ENCODE measurements around the gene GTF2IRD1.
"Not testable (repeated sequence)": the region's sequence is repeated elsewhere in the genome, so short reads cannot be mapped to it uniquely, and the experiment has no call there.

Gene GTF2IRD1

DNA sequence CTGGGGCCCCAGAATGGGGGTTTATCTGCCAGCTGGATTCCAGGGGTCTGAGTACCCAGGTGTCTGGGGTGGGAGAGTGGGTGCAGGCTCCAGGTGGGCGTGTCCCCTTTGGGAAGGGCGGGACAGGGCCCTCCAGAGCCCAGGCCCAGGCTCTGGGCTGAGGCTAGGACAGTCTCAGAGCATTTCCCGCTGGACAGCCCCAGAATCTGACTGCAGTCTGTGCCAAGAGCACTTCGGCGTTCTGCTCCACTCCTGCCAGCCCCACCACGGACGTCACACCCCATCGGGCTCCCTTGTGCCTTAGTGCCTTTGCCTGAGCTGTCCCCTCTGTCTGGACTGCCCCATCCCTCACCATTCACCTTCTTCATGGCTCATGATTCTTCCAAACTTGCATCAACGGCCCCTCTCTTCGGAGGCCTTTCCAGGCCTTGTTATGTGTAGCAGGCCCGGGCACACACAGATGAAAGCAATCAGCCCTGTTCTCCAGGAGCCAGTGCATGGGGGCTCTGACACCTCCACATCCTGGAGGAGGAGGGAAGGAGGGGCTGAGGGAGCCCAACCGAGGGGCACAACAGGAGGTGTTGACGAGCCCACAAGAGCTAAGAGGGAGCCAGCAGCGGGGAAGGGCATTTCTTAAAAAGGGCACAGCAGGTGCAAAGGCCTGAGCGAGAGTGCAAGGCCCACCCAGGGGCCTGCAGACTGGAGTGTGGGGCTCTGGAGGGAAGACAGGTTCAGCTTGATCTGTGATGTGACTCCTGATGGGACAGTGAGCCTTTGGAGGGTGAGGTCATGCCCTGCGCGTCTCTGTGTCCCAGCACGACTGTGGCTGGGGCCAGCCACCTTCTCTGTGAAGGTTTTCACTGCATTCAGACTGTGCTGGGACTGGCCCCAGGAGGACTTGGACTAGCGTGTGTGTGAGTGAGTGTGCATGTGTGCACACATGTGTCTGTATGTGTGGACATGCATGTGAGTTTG lies 41.7 kb downstream of the GTF2IRD1 start:
- TF ChIP-seq, protein P1, sequence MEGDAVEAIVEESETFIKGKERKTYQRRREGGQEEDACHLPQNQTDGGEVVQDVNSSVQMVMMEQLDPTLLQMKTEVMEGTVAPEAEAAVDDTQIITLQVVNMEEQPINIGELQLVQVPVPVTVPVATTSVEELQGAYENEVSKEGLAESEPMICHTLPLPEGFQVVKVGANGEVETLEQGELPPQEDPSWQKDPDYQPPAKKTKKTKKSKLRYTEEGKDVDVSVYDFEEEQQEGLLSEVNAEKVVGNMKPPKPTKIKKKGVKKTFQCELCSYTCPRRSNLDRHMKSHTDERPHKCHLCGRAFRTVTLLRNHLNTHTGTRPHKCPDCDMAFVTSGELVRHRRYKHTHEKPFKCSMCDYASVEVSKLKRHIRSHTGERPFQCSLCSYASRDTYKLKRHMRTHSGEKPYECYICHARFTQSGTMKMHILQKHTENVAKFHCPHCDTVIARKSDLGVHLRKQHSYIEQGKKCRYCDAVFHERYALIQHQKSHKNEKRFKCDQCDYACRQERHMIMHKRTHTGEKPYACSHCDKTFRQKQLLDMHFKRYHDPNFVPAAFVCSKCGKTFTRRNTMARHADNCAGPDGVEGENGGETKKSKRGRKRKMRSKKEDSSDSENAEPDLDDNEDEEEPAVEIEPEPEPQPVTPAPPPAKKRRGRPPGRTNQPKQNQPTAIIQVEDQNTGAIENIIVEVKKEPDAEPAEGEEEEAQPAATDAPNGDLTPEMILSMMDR (conservative IDR thresholded peaks at IDR 0.05; ENCODE audit: low read length): no peak
- DNase-seq (ENCODE audit: low read depth): no peak
- no peak overlapping the region for H3K4me3 ChIP-seq (ENCODE audit: low read length)

DNA sequence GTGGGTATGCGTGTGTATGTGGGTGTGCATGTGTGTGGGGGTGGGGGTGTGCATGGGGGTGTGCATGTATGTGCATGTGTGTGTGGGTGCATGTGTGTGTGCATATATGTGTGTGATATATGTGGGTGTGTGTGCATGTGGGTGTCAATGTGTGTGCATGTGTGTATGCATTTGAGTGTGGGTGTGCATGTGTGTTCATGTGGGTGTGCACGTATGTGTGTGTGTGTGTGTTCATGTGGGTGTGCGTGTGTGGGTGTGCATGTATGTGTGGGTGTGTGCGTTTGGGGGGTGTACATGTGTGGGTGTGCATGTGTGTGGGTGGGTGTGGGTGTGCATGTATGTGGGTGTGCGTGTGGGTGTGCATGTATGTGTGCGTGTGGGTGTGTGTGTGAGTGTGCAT lies 42.6 kb downstream of the GTF2IRD1 start:
- no peak for DNase-seq (ENCODE audit: low read depth)
- TF ChIP-seq, protein P1 (conservative IDR thresholded peaks at IDR 0.05; ENCODE audit: low read length): no peak
- H3K4me3 ChIP-seq (ENCODE audit: low read length): no peak overlapping the region

DNA sequence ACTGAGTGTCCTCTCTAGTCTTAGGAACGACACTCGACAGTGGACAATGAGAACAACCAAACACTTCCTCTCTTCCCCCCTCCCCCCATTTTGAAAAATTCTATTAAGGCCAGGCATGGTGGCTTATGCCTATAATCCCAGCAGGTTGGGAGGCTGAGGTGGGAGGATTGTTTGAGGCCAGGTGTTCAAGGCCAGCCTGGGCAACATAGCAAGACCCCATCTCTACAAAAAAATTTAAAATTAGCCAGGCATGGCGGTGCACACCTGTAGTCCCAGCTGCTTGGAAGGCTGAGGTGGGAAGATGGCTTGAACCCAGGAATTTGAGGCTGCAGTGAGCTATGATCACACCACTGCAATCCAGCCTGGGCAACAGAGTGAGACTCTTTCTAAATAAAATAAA lies 43.1 kb downstream of the GTF2IRD1 start:
- not testable (repeated sequence) for DNase-seq (ENCODE audit: low read depth); H3K4me3 ChIP-seq (ENCODE audit: low read length)

DNA sequence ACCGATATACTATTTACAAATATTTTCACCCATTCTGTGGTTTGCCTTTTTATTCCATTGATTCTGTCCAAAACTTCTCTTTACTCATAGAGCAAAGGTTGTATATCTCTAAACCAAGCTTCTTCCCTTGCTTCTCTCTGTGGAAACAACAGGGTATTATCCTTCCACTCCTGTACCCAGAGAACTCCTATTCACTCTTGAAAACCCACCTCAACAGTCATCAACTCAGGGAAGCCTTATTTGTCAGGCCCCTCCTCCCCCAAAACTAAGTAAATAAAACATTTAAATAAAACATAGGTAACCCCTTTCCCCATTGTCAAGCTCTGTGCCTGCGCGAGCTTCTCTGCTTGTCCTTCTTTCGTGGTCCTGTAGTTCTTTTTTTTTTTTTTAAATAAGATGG lies 44.6 kb downstream of the GTF2IRD1 start:
- TF ChIP-seq, protein P1 (conservative IDR thresholded peaks at IDR 0.05; ENCODE audit: low read length): no peak
- H3K4me3 ChIP-seq (ENCODE audit: low read length): no peak overlapping the region
- DNase-seq (ENCODE audit: low read depth): no peak

DNA sequence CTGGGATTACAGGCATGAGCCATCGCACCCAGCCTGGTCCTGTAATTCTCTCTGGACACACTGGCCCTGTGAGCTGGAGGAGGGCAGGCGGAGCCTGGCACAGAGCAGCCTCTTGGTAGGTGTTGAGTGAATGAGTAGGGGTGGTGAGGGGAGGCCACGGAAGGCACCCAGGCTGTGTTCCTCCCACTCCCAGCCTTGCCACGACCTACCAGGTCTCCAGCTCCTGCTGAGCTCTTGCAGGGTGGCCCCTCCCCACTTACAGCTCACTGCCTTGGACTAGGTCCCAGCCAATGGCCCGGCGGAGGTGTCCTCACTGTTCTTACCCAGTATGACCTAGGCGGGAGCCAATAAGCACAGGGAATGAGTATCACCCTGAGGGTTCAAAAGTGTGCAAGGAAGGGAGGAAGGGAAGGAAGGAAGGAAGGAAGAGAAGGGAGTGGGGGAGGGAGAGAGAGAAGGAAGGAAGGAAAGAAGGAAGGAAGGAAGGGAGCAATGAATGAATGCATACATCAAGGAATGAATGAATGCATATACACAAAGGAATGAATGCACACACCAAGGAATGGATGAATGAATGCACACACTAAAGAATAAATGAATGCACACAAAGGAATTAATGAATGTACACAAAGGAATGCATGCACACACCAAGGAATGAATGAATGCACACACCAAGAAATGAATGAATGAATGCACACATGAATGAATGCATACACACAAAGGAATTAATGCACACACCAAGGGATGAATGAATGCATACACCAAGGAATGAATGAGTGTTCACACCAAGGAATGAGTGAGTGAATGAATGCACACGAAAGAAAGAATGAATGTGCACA lies 45.5 kb downstream of the GTF2IRD1 start:
- TF ChIP-seq, protein P1 (conservative IDR thresholded peaks at IDR 0.05; ENCODE audit: low read length): no peak
- DNase-seq (ENCODE audit: low read depth): no peak
- H3K4me3 ChIP-seq (ENCODE audit: low read length): no peak overlapping the region

DNA sequence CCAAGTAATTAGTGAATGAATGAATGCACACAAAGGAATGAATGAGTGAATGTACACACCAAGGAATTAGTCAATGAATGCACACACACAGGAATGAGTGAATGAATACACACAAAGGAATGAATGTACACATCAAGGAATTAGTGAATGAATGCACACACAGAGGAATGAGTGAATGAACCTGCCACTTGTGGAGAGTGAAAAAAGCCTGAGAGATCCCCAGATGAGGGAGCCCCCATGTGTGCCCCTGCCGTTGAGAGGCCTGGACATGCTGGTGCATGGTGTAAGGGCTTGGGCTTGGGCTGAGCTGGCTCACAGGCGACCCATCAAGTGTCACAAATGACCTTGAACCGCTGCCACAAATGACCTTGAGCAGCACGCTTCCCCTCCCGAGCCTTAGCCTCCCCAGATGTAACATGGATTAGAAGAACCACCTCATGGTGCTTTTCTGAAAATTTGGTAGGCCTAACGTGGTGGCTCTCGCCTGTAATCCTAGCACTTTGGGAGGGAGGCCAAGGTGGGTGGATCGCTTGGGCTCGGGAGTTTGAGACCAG lies 46.2 kb downstream of the GTF2IRD1 start:
- TF ChIP-seq, protein P1 (conservative IDR thresholded peaks at IDR 0.05; ENCODE audit: low read length): no peak
- DNase-seq (ENCODE audit: low read depth): no peak
- H3K4me3 ChIP-seq (ENCODE audit: low read length): no peak overlapping the region

DNA sequence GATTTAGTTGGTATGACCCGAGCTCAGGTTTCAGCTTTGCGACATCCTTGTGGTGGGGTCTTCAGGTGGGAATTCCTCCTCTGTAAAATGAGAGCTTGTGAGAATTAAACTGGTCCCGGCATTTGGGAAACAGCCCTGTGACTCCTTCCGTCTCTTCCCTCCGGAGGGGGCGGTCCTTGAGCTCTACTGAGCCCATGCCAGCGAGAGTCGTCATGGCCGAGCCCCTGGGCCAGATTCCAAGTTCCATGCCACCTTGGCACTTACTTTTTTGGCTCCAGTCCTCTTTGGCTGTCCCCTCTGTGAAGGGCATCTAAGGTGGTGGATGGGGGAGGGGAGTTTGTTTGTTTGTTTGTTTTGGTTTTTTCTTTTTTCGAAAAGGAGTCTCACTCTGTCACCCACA lies 47.6 kb downstream of the GTF2IRD1 start:
- DNase-seq (ENCODE audit: low read depth): no peak
- H3K4me3 ChIP-seq (ENCODE audit: low read length): no peak overlapping the region
- TF ChIP-seq, protein P1 (conservative IDR thresholded peaks at IDR 0.05; ENCODE audit: low read length): no peak
